HG03378 (cell line): Measurements from ENCODE around the gene IQCK.

ENCODE experiments used
- ATAC-seq: cut with Tn5 transposase; IDR thresholded peaks from one replicate; pipeline ENCODE4 v1.9.1; 2021; ENCODE audit warnings: mild to moderate bottlenecking, moderate library complexity; ENCODE audit not compliant: unreplicated experiment

Gene IQCK

GRCh38 chr16:19879241-19879792 is 161.2 kb downstream of the IQCK start:
- ATAC-seq = no peak

- no peak for ATAC-seq
Measured at GRCh38 chr16:19881028-19881427, 163.0 kb downstream of the IQCK start.

- no peak for ATAC-seq
Measured at GRCh38 chr16:19881783-19882182, 163.7 kb downstream of the IQCK start.

GRCh38 chr16:19882186-19882585 is 164.1 kb downstream of the IQCK start:
- ATAC-seq = no peak

- no peak for ATAC-seq
Measured at GRCh38 chr16:19882646-19883045, 164.6 kb downstream of the IQCK start.

- ATAC-seq = no peak
Measured at GRCh38 chr16:19883296-19883965, 165.4 kb downstream of the IQCK start.

- no peak for ATAC-seq
Measured at GRCh38 chr16:19883966-19884485, 166.0 kb downstream of the IQCK start.

- no peak for ATAC-seq
Measured at GRCh38 chr16:19884611-19885450, 166.8 kb downstream of the IQCK start, which contains the start of gene GPRC5B. Gene GPRC5B, minus strand, starts transcription at chr16:19884848. Its CDS starts 12,003 bp downstream, at chr16:19872845.

GRCh38 chr16:19885451-19886072 is 167.5 kb downstream of the IQCK start:
- no peak for ATAC-seq

- ATAC-seq = no peak
Measured at GRCh38 chr16:19886073-19886941, 168.2 kb downstream of the IQCK start.

- no peak for ATAC-seq
Measured at GRCh38 chr16:19888834-19889233, 170.8 kb downstream of the IQCK start.

GRCh38 chr16:19890901-19891300 is 172.8 kb downstream of the IQCK start:
- ATAC-seq = no peak

- ATAC-seq = no peak
Measured at GRCh38 chr16:19892902-19893301, 174.8 kb downstream of the IQCK start.

GRCh38 chr16:19894586-19894985 is 176.5 kb downstream of the IQCK start:
- ATAC-seq = no peak

GRCh38 chr16:19896951-19897350 is 178.9 kb downstream of the IQCK start:
- ATAC-seq = no peak

- no peak for ATAC-seq
Measured at GRCh38 chr16:19898166-19898565, 180.1 kb downstream of the IQCK start.

GRCh38 chr16:19898924-19899604 is 181.0 kb downstream of the IQCK start:
- ATAC-seq = no peak

- ATAC-seq = no peak
Measured at GRCh38 chr16:19899605-19899955, 181.5 kb downstream of the IQCK start.

- no peak for ATAC-seq
Measured at GRCh38 chr16:19901164-19901563, 183.1 kb downstream of the IQCK start.
